ENCODE data around the gene TAGLN.

The TAGLN gene

DNA sequence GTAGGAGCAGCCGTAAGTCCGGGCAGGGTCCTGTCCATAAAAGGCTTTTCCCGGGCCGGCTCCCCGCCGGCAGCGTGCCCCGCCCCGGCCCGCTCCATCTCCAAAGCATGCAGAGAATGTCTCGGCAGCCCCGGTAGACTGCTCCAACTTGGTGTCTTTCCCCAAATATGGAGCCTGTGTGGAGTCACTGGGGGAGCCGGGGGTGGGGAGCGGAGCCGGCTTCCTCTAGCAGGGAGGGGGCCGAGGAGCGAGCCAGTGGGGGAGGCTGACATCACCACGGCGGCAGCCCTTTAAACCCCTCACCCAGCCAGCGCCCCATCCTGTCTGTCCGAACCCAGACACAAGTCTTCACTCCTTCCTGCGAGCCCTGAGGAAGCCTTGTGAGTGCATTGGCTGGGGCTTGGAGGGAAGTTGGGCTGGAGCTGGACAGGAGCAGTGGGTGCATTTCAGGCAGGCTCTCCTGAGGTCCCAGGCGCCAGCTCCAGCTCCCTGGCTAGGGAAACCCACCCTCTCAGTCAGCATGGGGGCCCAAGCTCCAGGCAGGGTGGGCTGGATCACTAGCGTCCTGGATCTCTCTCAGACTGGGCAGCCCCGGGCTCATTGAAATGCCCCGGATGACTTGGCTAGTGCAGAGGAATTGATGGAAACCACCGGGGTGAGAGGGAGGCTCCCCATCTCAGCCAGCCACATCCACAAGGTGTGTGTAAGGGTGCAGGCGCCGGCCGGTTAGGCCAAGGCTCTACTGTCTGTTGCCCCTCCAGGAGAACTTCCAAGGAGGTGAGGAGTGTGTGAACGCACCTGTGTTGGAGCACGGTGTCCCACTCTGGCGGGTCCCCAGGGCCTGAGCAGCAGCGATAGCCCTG, at the start of gene TAGLN:
Gene TAGLN (plus strand): TSS at position 318 of the 863 bp plus-strand sequence. CDS start 3,644 bp downstream, outside the sequence.
- no peak within 1 kb of the TSS for H3K4me3 ChIP-seq
- in situ Hi-C loops (cut with MboI; ENCODE audit: low sequenced_read_pairs): no loop called here
- no peaks in the 10 kb centered on the region for H3K36me3 ChIP-seq (replicated peaks)
- H3K27me3 ChIP-seq (ENCODE audit: low read depth): no peaks in the 10 kb centered on the region
- no peaks in the 10 kb centered on the region for H3K9me3 ChIP-seq
- no peaks in the 10 kb centered on the region for H3K4me1 ChIP-seq
- no peak for DNase-seq (ENCODE audit: low spot score in 2 of 2)

DNA sequence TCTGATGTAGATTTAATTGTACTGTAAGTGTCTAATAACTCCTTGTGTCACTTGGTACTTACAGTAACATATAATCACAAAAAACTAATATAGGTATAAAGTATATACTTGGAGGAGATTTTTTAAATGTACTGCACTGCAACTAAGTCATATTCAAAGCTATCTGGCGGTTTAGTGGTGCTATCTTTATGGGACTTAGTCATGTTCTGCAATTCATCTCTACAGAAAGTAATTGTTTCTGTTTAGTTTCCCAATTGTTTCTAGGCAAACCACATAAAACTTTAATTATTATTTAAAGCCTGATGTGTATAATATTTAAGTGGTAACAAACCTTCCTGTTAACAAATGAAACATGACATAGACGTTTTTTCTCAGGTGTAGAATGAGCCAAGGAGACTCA, 47.1 kb upstream of the TAGLN start:
- in situ Hi-C loops (cut with MboI; ENCODE audit: low sequenced_read_pairs): no loop called here
- no peaks in the 10 kb centered on the region for H3K27me3 ChIP-seq (ENCODE audit: low read depth)
- H3K9me3 ChIP-seq: no peaks in the 10 kb centered on the region
- DNase-seq (ENCODE audit: low spot score in 2 of 2): no peak
- peaks cover 37% of the 10 kb centered on the region for H3K36me3 ChIP-seq (replicated peaks)
- H3K4me3 ChIP-seq: no peak overlapping the region
- peaks cover 13% of the 10 kb centered on the region for H3K4me1 ChIP-seq

DNA sequence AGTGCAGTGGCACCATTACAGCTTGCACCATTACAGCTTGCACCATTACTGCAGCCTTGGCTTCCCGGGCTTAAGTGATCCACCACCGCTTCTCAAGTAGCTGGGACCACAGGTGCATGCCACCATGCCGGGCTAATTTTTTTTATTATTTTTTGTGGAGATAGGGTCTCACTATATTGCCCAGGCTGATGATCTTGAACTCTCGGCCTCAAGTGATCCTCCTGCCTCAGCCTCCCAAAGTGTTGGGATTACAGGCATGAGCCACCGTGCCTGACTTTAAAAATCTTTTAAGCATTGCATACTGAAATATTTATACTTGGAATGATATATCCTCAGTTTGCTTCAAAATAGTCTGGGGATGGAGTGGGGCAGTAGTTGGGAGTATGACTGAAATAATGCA, 44.7 kb upstream of the TAGLN start:
- no peak for DNase-seq (ENCODE audit: low spot score in 2 of 2)
- Histone ChIP-seq H3K9me3 (no peaks in the 10 kb centered on the region), H3K36me3 (replicated peaks) (peaks cover 30% of the 10 kb centered on the region), H3K4me3 (no peak overlapping the region), H3K27me3 (ENCODE audit: low read depth) (no peaks in the 10 kb centered on the region), H3K4me1 (peaks cover 6% of the 10 kb centered on the region; the same call in 1 of the 2 replicates)
- in situ Hi-C loops (cut with MboI; ENCODE audit: low sequenced_read_pairs): no loop called here

DNA sequence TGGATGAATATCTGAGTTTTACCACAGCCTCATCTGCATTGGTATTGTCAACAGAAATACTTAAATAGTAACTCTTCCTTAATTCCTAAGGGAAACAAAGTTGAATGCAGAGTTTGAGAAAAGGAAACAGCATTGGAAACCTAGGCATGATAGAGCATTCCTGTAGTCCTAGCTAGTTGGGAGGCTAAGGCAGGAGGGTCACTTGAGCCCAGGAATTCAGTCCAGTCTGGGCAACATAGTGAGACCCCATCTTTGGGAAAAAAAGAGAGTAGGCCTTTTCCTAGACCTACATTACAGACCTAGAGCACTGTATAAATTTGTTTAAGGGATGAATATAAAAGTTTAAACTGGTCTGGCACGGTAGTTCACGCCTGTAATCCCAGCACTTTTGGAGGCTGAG, 41.7 kb upstream of the TAGLN start:
- Histone ChIP-seq H3K27me3 (ENCODE audit: low read depth) (no peaks in the 10 kb centered on the region), H3K4me1 (peaks cover 6% of the 10 kb centered on the region; the same call in 1 of the 2 replicates), H3K4me3 (no peak overlapping the region), H3K9me3 (no peaks in the 10 kb centered on the region), H3K36me3 (replicated peaks) (peaks cover 39% of the 10 kb centered on the region)
- in situ Hi-C loops (cut with MboI; ENCODE audit: low sequenced_read_pairs): no loop called here
- no peak for DNase-seq (ENCODE audit: low spot score in 2 of 2)

DNA sequence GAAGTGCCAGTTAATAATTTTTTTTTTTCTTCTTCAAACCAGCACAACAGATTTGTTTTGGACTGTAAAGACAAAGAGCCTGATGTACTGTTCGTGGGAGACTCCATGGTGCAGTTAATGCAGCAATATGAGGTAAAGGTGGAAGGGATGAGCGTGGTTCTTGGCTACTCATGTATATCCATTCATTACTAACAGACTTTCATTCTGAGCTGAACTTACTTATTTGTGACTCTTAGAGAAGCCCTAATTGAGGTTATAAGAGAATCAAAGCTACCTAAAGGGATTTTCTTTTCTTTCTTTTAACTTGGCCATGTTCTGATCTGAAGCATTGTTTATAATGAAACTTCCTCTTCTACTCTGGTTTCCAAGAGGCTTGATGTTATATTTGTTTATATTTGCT, 39.3 kb upstream of the TAGLN start:
- DNase-seq (ENCODE audit: low spot score in 2 of 2): no peak
- in situ Hi-C loops (cut with MboI; ENCODE audit: low sequenced_read_pairs): no loop called here
- H3K27me3 ChIP-seq (ENCODE audit: low read depth): no peaks in the 10 kb centered on the region
- H3K4me1 ChIP-seq: no peaks in the 10 kb centered on the region
- no peak overlapping the region for H3K4me3 ChIP-seq
- H3K36me3 ChIP-seq (replicated peaks): peaks cover 44% of the 10 kb centered on the region
- no peaks in the 10 kb centered on the region for H3K9me3 ChIP-seq

DNA sequence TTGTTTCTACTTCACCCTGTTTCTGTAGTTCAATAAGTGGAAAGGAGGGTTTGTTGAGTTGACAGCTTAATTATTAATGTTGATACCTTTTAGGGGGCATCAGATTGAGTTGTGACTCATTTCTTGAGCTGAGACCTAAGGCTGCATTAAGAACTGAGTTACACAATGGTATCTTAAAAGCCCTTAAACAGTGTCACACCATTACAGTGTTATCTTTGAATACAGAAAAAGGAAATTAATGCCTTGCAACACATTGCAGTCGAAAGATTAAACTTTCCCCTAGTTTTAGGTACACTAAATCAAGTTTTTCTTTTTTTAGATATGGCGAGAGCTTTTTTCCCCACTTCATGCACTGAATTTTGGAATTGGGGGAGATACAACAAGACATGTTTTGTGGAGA, 38.3 kb upstream of the TAGLN start:
- in situ Hi-C loops (cut with MboI; ENCODE audit: low sequenced_read_pairs): no loop called here
- no peaks in the 10 kb centered on the region for H3K9me3 ChIP-seq
- no peaks in the 10 kb centered on the region for H3K4me1 ChIP-seq
- H3K4me3 ChIP-seq: no peak overlapping the region
- no peak for DNase-seq (ENCODE audit: low spot score in 2 of 2)
- peaks cover 53% of the 10 kb centered on the region for H3K36me3 ChIP-seq (replicated peaks)
- no peaks in the 10 kb centered on the region for H3K27me3 ChIP-seq (ENCODE audit: low read depth)

DNA sequence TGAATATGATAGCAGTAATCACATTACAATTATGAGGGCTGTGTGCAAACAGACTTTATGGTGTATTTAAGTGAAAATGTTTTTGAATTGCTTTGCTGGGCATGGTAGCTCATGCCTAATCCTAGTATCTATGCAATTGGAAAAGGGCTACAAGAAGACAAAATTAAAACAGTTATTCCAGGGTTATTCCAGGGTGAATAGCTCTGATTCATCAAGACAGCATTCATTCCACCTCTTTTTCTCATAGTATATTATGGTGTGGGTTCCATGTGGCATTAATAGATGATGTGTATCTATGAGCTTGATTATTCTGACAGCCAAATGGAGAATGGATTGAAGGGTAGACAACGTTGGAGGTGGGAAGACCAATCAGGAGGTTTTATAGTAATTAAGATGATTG, 32.7 kb upstream of the TAGLN start:
- H3K36me3 ChIP-seq (replicated peaks): peaks cover 75% of the 10 kb centered on the region
- H3K9me3 ChIP-seq: no peaks in the 10 kb centered on the region
- no peak for DNase-seq (ENCODE audit: low spot score in 2 of 2)
- in situ Hi-C loops (cut with MboI; ENCODE audit: low sequenced_read_pairs): no loop called here
- H3K4me3 ChIP-seq: no peak overlapping the region
- H3K4me1 ChIP-seq: no peaks in the 10 kb centered on the region
- no peaks in the 10 kb centered on the region for H3K27me3 ChIP-seq (ENCODE audit: low read depth)

DNA sequence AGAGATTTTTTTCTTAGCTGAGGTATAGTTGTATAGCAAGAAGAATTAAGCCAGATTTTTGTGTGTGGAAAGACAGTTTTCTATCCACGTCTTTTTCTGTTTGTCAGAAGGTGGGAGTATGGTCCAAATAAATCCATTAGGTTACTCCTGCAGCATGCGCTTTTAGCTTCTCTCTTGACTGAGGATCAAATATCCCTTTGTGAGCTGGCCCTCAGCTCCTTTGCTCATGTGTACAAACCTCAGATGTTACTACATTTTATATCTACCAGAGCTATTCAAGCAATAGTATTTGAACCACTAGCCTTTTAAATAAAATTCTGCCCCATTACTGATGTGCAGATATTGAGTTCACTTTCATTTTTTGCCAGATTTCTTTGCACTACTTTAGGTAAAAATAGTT, 29.4 kb upstream of the TAGLN start:
- Histone ChIP-seq H3K36me3 (replicated peaks) (peaks cover 56% of the 10 kb centered on the region), H3K9me3 (no peaks in the 10 kb centered on the region), H3K4me3 (no peak overlapping the region), H3K27me3 (ENCODE audit: low read depth) (no peaks in the 10 kb centered on the region), H3K4me1 (no peaks in the 10 kb centered on the region)
- in situ Hi-C loops (cut with MboI; ENCODE audit: low sequenced_read_pairs): no loop called here
- DNase-seq (ENCODE audit: low spot score in 2 of 2): no peak

DNA sequence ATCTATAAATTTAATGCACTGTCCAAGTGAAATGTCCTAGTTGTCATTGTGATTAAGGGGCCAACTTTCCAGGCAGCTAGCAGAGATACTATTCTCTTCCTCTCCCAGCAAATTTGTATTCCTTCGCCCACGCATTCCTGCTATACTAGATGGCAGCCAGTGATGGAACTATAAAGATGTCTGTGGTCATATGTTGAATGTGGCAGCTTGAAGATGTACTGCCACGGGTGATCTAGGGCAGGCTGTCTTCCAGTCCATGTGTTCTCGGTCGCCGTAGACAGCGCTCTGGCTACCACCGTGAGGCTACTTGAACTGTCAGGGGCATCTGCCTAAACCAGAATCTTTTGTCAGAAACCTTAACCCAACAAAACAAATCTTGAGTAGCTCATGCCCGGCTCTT, 29.0 kb upstream of the TAGLN start:
- Histone ChIP-seq H3K4me1 (no peaks in the 10 kb centered on the region), H3K9me3 (no peaks in the 10 kb centered on the region), H3K36me3 (replicated peaks) (peaks cover 53% of the 10 kb centered on the region), H3K4me3 (no peak overlapping the region), H3K27me3 (ENCODE audit: low read depth) (no peaks in the 10 kb centered on the region)
- no peak for DNase-seq (ENCODE audit: low spot score in 2 of 2)
- in situ Hi-C loops (cut with MboI; ENCODE audit: low sequenced_read_pairs): no loop called here

DNA sequence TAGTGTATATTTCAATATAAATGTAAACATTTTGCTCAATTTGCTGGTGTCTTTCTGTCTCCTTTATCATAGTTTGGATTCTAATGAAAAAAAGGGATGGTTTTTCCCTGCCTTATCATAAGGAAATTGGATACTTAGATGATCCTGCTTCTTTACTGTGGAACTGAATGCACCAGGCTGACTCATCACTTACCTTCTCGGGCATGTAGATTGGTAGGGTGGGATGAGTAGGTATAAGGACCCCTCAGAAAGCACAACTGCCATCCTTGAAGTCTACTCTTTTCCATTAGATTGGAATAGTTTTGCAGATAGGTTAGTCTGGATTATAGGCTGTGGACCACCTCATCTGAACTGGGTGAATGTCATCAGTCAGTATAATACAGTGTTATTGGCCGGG, 28.2 kb upstream of the TAGLN start:
- Histone ChIP-seq H3K27me3 (ENCODE audit: low read depth) (no peaks in the 10 kb centered on the region), H3K9me3 (no peaks in the 10 kb centered on the region), H3K36me3 (replicated peaks) (peaks cover 45% of the 10 kb centered on the region), H3K4me3 (no peak overlapping the region), H3K4me1 (no peaks in the 10 kb centered on the region)
- no peak for DNase-seq (ENCODE audit: low spot score in 2 of 2)
- in situ Hi-C loops (cut with MboI; ENCODE audit: low sequenced_read_pairs): no loop called here

DNA sequence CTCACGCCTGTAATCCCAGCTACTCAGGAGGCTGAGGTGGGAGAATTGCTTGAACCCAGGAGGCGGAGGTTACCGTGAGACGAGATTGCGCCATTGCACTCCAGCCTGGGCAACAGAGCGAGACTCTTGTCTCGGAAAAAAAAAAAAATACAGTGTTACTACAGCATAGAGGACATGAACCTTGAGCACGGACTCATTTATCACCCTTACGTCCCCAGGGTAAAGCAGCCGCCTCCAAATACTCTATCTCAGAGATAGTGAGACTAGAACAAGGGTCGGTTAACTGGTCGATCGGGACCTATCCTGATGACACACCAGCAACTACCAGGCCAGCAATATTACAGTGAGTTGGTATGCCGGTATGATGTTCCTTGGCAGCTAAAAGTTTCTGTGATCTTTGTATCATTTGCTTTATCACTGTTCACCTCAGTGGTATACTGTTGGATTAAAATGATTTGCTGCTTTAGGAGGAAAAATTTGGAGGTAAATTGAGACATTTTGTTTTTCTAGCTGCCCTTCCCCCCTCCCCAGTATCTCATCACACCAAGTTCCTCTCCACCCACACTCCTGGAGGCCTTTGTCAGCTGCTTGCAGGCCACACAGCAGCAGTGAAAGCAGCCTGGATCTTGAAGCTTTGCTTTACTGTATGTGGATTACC, 27.6 kb upstream of the TAGLN start:
- H3K36me3 ChIP-seq (replicated peaks): peaks cover 39% of the 10 kb centered on the region
- in situ Hi-C loops (cut with MboI; ENCODE audit: low sequenced_read_pairs): no loop called here
- no peaks in the 10 kb centered on the region for H3K27me3 ChIP-seq (ENCODE audit: low read depth)
- H3K4me3 ChIP-seq: no peak overlapping the region
- no peak for DNase-seq (ENCODE audit: low spot score in 2 of 2)
- H3K4me1 ChIP-seq: no peaks in the 10 kb centered on the region
- no peaks in the 10 kb centered on the region for H3K9me3 ChIP-seq

DNA sequence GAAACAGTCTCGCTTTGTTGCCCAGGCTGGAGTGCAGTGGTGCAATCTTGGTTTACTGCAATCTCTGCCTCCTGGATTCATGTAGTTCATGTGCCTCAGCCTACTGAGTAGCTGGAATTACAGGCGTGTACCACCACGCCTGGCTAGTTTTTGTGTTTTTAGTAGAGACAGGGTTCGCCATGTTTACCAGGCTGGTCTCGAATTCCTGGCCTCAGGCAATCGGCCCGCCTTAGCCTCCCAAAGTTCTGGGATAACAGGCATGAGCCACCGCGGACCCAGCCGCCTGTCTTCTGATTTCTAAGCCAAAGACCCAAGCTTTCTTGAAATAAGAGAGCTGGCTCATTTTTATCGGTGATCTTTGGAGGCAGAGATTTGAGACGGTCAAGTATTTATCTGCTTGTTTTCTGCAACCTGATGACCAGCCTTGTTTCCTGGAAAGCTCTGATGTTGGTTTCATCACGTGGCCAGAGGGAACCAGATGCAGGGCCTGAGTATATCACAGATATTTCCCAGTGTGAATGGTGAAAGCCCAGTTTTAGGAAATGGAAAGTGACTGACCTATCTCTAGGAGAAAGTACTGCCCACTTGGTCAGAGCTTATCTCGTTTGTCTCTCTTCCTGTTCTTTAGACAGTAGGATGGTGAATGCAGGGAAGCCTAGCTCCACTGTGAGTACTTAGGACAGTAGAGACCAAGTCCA, 26.3 kb upstream of the TAGLN start:
- H3K9me3 ChIP-seq: no peaks in the 10 kb centered on the region
- H3K4me1 ChIP-seq: peaks cover under 1% of the 10 kb centered on the region
- no peak for DNase-seq (ENCODE audit: low spot score in 2 of 2)
- in situ Hi-C loops (cut with MboI; ENCODE audit: low sequenced_read_pairs): no loop called here
- peaks cover 27% of the 10 kb centered on the region for H3K36me3 ChIP-seq (replicated peaks)
- no peaks in the 10 kb centered on the region for H3K27me3 ChIP-seq (ENCODE audit: low read depth)
- no peak overlapping the region for H3K4me3 ChIP-seq

DNA sequence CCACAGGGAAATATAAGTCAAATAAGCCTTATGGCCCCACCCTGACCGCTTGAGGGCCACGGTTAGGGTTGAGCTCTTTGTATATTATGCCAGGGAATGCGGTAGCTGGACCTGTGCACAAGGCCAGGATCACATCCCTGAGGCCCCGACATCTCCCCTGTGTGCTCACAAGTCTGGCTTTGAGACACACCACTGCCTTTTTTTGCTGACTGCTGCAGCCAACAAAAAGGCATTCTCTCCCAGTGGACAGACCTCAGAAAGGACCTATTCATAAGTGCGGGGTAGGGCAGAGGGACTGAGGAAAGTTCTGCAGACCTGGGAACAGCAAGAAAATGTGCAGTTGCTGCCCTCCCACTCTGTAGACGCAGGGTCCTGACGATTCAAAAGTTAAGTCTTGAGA, 24.1 kb upstream of the TAGLN start:
- DNase-seq (ENCODE audit: low spot score in 2 of 2): no peak
- Histone ChIP-seq H3K27me3 (ENCODE audit: low read depth) (no peaks in the 10 kb centered on the region), H3K4me3 (no peak overlapping the region), H3K9me3 (no peaks in the 10 kb centered on the region), H3K36me3 (replicated peaks) (peaks cover 9% of the 10 kb centered on the region), H3K4me1 (peaks cover 15% of the 10 kb centered on the region)
- in situ Hi-C loops (cut with MboI; ENCODE audit: low sequenced_read_pairs): no loop called here

DNA sequence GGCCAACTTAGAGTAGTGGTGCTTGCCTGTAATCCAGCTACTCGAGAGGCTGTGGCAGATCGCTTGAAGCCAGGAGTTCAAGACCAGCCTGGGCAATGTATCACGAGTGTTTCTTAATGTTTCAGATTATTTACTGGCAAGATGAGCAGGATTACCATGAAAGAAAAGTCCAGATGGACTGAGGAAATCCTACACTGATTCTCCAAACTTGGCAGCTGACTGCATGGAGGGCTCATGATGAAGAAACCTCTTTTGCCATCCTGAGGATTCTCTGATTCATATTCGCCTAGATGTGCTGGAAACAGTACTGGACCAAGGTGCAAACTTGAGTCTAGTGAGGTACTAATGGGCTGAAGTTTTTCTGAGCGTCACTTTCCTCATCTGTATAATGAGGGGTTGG, 23.4 kb upstream of the TAGLN start:
- Histone ChIP-seq H3K9me3 (no peaks in the 10 kb centered on the region), H3K27me3 (ENCODE audit: low read depth) (no peaks in the 10 kb centered on the region), H3K4me1 (peaks cover 19% of the 10 kb centered on the region), H3K36me3 (replicated peaks) (peaks cover 6% of the 10 kb centered on the region), H3K4me3 (no peak overlapping the region)
- no peak for DNase-seq (ENCODE audit: low spot score in 2 of 2)
- in situ Hi-C loops (cut with MboI; ENCODE audit: low sequenced_read_pairs): no loop called here

Data from HAP-1 (cell line).